ENCODE results near the gene TNMD.

DNA sequence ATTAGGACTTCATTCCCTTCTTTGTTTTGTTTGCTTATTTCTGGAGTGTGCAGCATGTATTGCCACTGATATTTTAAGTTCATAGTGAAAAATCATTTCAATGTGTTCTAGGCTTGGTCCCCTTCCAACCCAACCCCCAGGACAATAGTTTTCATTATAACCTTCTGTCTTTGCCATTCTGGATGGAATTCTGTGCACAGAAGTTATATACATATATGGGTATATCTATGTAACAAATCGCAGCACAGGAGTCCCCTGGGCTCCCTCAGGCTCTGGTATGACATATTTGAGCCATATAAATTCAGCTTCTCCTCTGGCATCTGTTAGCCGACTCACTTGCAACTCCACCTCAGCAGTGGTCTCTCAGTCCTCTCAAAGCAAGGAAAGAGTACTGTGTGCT, at the start of gene TNMD:
- TF ChIP-seq, protein P1, sequence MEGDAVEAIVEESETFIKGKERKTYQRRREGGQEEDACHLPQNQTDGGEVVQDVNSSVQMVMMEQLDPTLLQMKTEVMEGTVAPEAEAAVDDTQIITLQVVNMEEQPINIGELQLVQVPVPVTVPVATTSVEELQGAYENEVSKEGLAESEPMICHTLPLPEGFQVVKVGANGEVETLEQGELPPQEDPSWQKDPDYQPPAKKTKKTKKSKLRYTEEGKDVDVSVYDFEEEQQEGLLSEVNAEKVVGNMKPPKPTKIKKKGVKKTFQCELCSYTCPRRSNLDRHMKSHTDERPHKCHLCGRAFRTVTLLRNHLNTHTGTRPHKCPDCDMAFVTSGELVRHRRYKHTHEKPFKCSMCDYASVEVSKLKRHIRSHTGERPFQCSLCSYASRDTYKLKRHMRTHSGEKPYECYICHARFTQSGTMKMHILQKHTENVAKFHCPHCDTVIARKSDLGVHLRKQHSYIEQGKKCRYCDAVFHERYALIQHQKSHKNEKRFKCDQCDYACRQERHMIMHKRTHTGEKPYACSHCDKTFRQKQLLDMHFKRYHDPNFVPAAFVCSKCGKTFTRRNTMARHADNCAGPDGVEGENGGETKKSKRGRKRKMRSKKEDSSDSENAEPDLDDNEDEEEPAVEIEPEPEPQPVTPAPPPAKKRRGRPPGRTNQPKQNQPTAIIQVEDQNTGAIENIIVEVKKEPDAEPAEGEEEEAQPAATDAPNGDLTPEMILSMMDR (IDR thresholded peaks at IDR 0.05): no peak
- no peak for TF ChIP-seq POLR2A (IDR thresholded peaks at IDR 0.05)
